Panc1 (cell line): ENCODE data around the gene LIMCH1.

ENCODE experiments used
- POLR2AphosphoS5 ChIP-seq: IDR thresholded peaks from 2 replicates; pipeline ENCODE4 v1.6.1; 2012; ENCODE audit warnings: mild to moderate bottlenecking, low read depth, low read length, moderate library complexity
- REST ChIP-seq, 2 experiments: IDR thresholded peaks; 2 replicates each; pipeline ENCODE4 v1.6.1; 2011 to 2012; ENCODE audit warnings: low read depth in 2 of 2, control low read depth in 1 of 2, low read length in 1 of 2, mild to moderate bottlenecking in 1 of 2, moderate library complexity in 1 of 2; ENCODE audit not compliant: insufficient read depth in 1 of 2
- TCF7L2 ChIP-seq: IDR thresholded peaks from 2 replicates; pipeline ENCODE4 v1.6.1; 2011; ENCODE audit warnings: mild to moderate bottlenecking, low read depth, low read length, inconsistent platforms
- TF ChIP-seq, protein P1 (sequence below): fragments of 450-650 bp; IDR thresholded peaks from 2 replicates; pipeline ENCODE4 v1.5.1; 2017; ENCODE audit warnings: mild to moderate bottlenecking

GRCh38 chr4:41725254-41725653, 187.3 kb downstream of the LIMCH1 start:
- TF ChIP-seq, protein P1, sequence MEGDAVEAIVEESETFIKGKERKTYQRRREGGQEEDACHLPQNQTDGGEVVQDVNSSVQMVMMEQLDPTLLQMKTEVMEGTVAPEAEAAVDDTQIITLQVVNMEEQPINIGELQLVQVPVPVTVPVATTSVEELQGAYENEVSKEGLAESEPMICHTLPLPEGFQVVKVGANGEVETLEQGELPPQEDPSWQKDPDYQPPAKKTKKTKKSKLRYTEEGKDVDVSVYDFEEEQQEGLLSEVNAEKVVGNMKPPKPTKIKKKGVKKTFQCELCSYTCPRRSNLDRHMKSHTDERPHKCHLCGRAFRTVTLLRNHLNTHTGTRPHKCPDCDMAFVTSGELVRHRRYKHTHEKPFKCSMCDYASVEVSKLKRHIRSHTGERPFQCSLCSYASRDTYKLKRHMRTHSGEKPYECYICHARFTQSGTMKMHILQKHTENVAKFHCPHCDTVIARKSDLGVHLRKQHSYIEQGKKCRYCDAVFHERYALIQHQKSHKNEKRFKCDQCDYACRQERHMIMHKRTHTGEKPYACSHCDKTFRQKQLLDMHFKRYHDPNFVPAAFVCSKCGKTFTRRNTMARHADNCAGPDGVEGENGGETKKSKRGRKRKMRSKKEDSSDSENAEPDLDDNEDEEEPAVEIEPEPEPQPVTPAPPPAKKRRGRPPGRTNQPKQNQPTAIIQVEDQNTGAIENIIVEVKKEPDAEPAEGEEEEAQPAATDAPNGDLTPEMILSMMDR: peak; percentile 24; the same call in 1 of the 2 replicates
- TF ChIP-seq TCF7L2: no peak
- TF ChIP-seq POLR2AphosphoS5: no peak
- no peak for TF ChIP-seq REST (IDR thresholded peaks at IDR 0.05; ENCODE audit: insufficient read depth in 1 of 2, low read depth in 2 of 2, low read length in 1 of 2)
